Ovary (tissue), 9 donors: ENCODE results near the gene HDAC2. TPM values are rescaled to one million over a fixed set of nuclear protein-coding genes. Genes with fewer than 3 reads are reported as not detected.
"Not testable (repeated sequence)": the region's sequence is repeated elsewhere in the genome, so short reads cannot be mapped to it uniquely, and the experiment has no call there.

ENCODE experiments used
- DNase-seq, 5 donors: peaks; one replicate each; pipeline ENCODE4 v3.0.0-alpha.2; 2019 to 2020
- H3K27ac ChIP-seq, 2 donors: fragments of 200-600 bp; one replicate each; pipeline versions ENCODE4 v1.5.1 to v1.8.0; 2019 to 2022
- H3K27me3 ChIP-seq: fragments of 200-600 bp; one replicate; pipeline ENCODE4 v1.8.0; 2022
- H3K36me3 ChIP-seq: fragments of 200-600 bp; sonication (generic); one replicate; pipeline ENCODE4 v1.5.1; 2019
- H3K4me1 ChIP-seq: one replicate; pipeline ENCODE4 v1.8.1; 2013; ENCODE audit warnings: mild to moderate bottlenecking, moderate library complexity; ENCODE audit not compliant: insufficient read depth
- H3K4me3 ChIP-seq: fragments of 200-600 bp; sonication (generic); one replicate; pipeline ENCODE4 v1.5.1; 2017
- H3K9me3 ChIP-seq, 2 donors: fragments of 200-600 bp in 1 of 2; sonication (generic) in 1 of 2; one replicate each; pipeline versions ENCODE4 v1.5.1 to v1.8.1; 2013 to 2019; ENCODE audit warnings: mild to moderate bottlenecking in 1 of 2, moderate library complexity in 1 of 2
- EP300 ChIP-seq: sonication (generic); formaldehyde crosslinking; IDR thresholded peaks from one replicate; pipeline ENCODE4 v1.6.1; 2017; ENCODE audit warnings: antibody characterized with exemption
- POLR2A ChIP-seq: fragments of 450-650 bp; IDR thresholded peaks from one replicate; pipeline ENCODE4 v1.6.1; 2017; ENCODE audit warnings: antibody characterized with exemption, mild to moderate bottlenecking, moderate library complexity
- WGBS, 3 donors: extraction: QIAGEN DNeasy Blood & Tissue Kit in 1 of 3; methylation state at CpG; one replicate each; pipeline versions ENCODE4 v1.1.5 to v1.1.7; 2013 to 2017; 5-methylcytosine and 5-hydroxymethylcytosine counted together
- intact Hi-C, 4 donors: fragments of 100-400 bp; cut with DNase I; formaldehyde crosslinking; loops; one replicate each; pipeline versions ENCODE4 v1.11.0 to v1.15.1; 2022 to 2023
- polyA plus RNA-seq, 2 donors: library from polyadenylated mRNA; stranded (reverse); fragments of 200-250 nt in 1 of 2; fragments of 350-450 nt in 1 of 2; fragmentation: Illumina TruSeq in 1 of 2; extraction: RNeasy Lipid Tissue Mini Kit (QIAGEN cat#74804) in 1 of 2; gene quantifications; one replicate each; pipeline ENCODE4 v1.2.3, GENCODE V29; 2013 to 2014
- total RNA-seq, 7 donors: library from RNA; depleted of rRNA in 2 of 7; stranded (reverse); fragments of >200 nt in 2 of 7; fragmentation: NEBNext Ultra II Directional in 3 of 7; extraction: Animal tissue kit (Norgen Biotek cat#: 25700) in 3 of 7; gene quantifications; one replicate each; pipeline versions ENCODE4 v1.1.0 to v1.2.4, GENCODE V29; 2016 to 2023
- TF ChIP-seq, protein P1 (sequence below), 3 donors: fragments of 450-650 bp in 2 of 3; fragments of 200-600 bp in 1 of 3; IDR thresholded peaks; one replicate each; pipeline versions ENCODE4 v1.5.1 to v1.8.0; 2016 to 2022; ENCODE audit warnings: antibody characterized with exemption in 3 of 3, mild to moderate bottlenecking in 1 of 3
- donor health status: DM: no; HTN: no; CAD: no; lungs with moderate emphysema.
- donor health status: DM: no; HTN: no; CAD: no.
- donor health status: Bipolar disorder and iron deficiency.
- donor health status: DM: yes; HTN: yes; CAD: no.
- donor health status: DM: no; HTN: no; CAD: no.
- donor health status: DM: yes; HTN: yes; CAD: no.

Gene HDAC2
- total and polyA plus RNA-seq, 9 donors, result 58.7 to 100 (median 80.3) TPM

DNA sequence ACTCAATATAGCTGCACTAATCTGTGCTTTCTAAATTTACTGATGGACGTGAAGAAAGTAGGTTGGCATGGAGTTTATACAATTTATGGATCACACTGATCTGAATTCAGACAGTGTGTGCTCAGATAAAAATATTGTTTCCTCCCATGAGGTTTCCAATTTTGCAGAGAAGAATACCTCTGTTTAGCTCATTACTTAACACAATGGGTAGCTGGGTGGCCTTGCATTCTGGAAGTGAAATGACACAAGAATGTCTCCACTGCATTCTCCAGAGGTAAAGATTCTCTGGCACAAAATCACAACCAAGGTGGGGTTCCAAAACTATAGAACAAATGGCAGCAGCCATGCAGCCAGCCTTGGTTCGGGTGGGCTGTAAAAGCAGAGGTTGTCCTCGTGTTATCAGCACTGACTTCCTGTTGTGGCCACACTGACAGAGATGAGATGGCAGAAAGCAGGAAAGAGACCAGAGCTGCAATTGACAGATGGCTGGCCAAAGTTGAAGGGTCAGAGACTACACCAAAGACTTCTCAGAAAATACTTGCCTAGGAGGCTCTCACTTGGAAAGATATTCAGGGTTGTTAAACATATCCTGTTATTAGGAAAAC, 50.2 kb downstream of the HDAC2 start:
- DNase-seq, result no peak
- peaks cover 1% of the 10 kb centered on the region for H3K4me1 ChIP-seq
- no peak for TF ChIP-seq EP300
- TF ChIP-seq, protein P1, sequence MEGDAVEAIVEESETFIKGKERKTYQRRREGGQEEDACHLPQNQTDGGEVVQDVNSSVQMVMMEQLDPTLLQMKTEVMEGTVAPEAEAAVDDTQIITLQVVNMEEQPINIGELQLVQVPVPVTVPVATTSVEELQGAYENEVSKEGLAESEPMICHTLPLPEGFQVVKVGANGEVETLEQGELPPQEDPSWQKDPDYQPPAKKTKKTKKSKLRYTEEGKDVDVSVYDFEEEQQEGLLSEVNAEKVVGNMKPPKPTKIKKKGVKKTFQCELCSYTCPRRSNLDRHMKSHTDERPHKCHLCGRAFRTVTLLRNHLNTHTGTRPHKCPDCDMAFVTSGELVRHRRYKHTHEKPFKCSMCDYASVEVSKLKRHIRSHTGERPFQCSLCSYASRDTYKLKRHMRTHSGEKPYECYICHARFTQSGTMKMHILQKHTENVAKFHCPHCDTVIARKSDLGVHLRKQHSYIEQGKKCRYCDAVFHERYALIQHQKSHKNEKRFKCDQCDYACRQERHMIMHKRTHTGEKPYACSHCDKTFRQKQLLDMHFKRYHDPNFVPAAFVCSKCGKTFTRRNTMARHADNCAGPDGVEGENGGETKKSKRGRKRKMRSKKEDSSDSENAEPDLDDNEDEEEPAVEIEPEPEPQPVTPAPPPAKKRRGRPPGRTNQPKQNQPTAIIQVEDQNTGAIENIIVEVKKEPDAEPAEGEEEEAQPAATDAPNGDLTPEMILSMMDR (IDR thresholded peaks at IDR 0.05), result no peak
- TF ChIP-seq POLR2A, result no peak
- intact Hi-C loops, result no loop called here
- H3K9me3 ChIP-seq, result no peaks in the 10 kb centered on the region
- no peaks in the 10 kb centered on the region for H3K27me3 ChIP-seq
- H3K36me3 ChIP-seq, result no peaks in the 10 kb centered on the region
- no peak overlapping the region for H3K27ac ChIP-seq
- no peak overlapping the region for H3K4me3 ChIP-seq
- 36 to 46% (median 43%) methylated on average over 3 of the region's 3 CpGs for WGBS, 3 donors

DNA sequence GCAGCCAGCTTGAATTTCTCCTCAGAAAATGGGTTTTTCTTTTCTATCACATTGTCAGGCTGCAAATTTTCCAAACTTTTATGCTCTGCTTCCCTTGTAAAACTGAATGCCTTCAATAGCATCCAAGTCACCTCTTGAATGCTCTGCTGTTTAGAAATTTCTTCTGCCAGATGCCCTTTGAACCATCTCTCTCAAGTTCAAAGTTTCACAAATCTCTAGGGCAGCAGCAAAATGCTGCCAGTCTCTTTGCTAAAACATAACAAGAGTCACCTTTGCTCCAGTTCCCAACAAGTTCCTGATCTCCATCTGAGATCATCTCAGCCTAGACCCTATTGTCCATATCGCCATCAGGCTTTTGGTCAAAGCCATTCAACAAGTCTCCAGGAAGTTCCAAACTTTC, 60.7 kb downstream of the HDAC2 start:
- 83 to 94% (median 86%) methylated on average over 1 of the region's 1 CpG for WGBS, 3 donors
- DNase-seq, H3K9me3 ChIP-seq, H3K4me1 ChIP-seq, H3K36me3 ChIP-seq, H3K27ac ChIP-seq, intact Hi-C loops, H3K27me3 ChIP-seq, H3K4me3 ChIP-seq: not testable (repeated sequence)

GRCh38 chr6:113909224-113909856, 61.6 kb downstream of the HDAC2 start:
- H3K4me1 ChIP-seq, result peaks cover 2% of the 10 kb centered on the region
- no peak overlapping the region for H3K27ac ChIP-seq
- 16 to 17% (median 16%) methylated on average over 6 of the region's 6 CpGs for WGBS, 3 donors
- H3K36me3 ChIP-seq, result no peaks in the 10 kb centered on the region
- no peak for DNase-seq
- H3K27me3 ChIP-seq, result no peaks in the 10 kb centered on the region
- TF ChIP-seq, protein P1 (IDR thresholded peaks at IDR 0.05), result peak; percentile 57 to 74 (median 72)
- TF ChIP-seq POLR2A (no peak), EP300 (no peak)
- intact Hi-C loops, result loop anchor here in 2 of 4 donors (10.0 kb wide), 1 partner anchor 1135 kb away; no protein-coding TSS in a partner anchor
- H3K9me3 ChIP-seq, result no peaks in the 10 kb centered on the region
- H3K4me3 ChIP-seq, result no peak overlapping the region

DNA sequence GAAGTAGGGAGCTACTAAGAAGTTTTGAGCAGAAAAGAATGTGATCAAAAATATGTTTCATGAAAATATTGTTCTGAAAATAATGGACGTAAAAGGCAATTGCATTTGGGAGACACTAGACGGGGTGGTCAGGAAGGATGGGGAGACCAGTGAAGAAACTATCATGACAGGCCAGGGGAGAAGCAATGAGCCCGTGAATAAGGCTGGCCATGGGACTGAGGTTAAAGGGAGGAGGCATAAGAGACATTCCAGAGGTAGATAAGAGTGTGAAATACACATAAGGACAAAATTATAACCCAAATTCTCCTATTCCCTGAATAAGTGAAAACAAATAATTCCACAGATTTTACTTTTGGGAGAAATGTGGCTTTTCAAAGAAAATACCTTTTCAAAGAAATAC, 62.1 kb downstream of the HDAC2 start:
- intact Hi-C loops, result loop anchor here in 2 of 4 donors (10.0 kb wide), 1 partner anchor 1134 kb away; no protein-coding TSS in a partner anchor
- Histone ChIP-seq H3K4me1 (peaks cover 5% of the 10 kb centered on the region), H3K4me3 (no peak overlapping the region), H3K27me3 (no peaks in the 10 kb centered on the region), H3K27ac (no peak overlapping the region), H3K9me3 (no peaks in the 10 kb centered on the region), H3K36me3 (no peaks in the 10 kb centered on the region)
- 24 to 35% (median 31%) methylated on average over 3 of the region's 3 CpGs for WGBS, 3 donors
- DNase-seq, result no peak
- TF ChIP-seq, protein P1 (IDR thresholded peaks at IDR 0.05), result no peak
- TF ChIP-seq EP300 (no peak), POLR2A (no peak)
